ENCODE data around the gene DRAP1.

DNA sequence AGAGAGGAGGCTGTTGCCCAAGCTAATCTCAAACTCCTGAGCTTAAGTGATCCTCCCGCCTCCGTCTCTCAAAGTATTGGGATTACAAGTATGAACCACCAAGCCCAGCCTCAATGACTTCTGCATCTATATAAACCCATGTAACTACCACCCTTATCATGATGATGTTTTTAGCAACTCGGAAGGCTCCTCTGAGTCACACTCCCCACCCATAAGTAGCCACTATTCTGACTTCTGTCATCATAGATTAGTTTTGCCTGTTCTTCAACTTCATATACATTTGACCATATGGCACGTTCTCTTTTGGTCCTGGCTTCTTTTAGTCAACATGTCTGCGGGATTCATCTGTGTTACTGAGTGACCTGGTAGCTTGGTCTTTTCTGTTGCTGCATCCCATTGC is 12.6 kb upstream of the DRAP1 start:
- no peak for TF ChIP-seq POLR2A (IDR thresholded peaks at IDR 0.05)
- no peak for TF ChIP-seq CTCF (IDR thresholded peaks at IDR 0.05)
